Calu3 (cell line): Measurements from ENCODE around the gene ATAD3C. TPM values are rescaled to one million over a fixed set of nuclear protein-coding genes. Genes with fewer than 3 reads are reported as not detected.
"Not testable (repeated sequence)": the region's sequence is repeated elsewhere in the genome, so short reads cannot be mapped to it uniquely, and the experiment has no call there.

Experiments
- BruUV-seq: library from RNA; stranded (reverse); fragments of 400-500 nt; replicated peaks from 2 replicates; lab custom pipeline; 2021; lab: Mats Ljungman, UMichigan
- CTCF ChIA-PET: fragments of 300-600 bp; sonication (Branson Sonifier 250); formaldehyde crosslinking; loops from one replicate; lab custom pipeline; 2022; ENCODE audit warnings: antibody characterized with exemption; lab: Charles Lee
- DNase-seq: peaks from one replicate; pipeline ENCODE4 v3.0.0; 2022
- H3K27ac Mint-ChIP-seq: one replicate; pipeline ENCODE4 v1.8.0; 2022; ENCODE audit warnings: mixed read lengths; ENCODE audit not compliant: unreplicated experiment
- H3K27me3 Mint-ChIP-seq: one replicate; pipeline ENCODE4 v1.8.0; 2022; ENCODE audit warnings: mixed read lengths; ENCODE audit not compliant: unreplicated experiment
- H3K36me3 Mint-ChIP-seq: one replicate; pipeline ENCODE4 v1.8.0; 2022; ENCODE audit warnings: mild to moderate bottlenecking, moderate library complexity, mixed read lengths; ENCODE audit not compliant: insufficient read depth, unreplicated experiment
- H3K4me1 Mint-ChIP-seq: one replicate; pipeline ENCODE4 v1.8.0; 2022; ENCODE audit warnings: mild to moderate bottlenecking, low read depth, mixed read lengths; ENCODE audit not compliant: unreplicated experiment
- H3K4me3 Mint-ChIP-seq: one replicate; pipeline ENCODE4 v1.8.0; 2022; ENCODE audit warnings: mild to moderate bottlenecking, low read depth, moderate library complexity, mixed read lengths; ENCODE audit not compliant: unreplicated experiment
- H3K9me3 Mint-ChIP-seq: one replicate; pipeline ENCODE4 v1.8.0; 2022; ENCODE audit warnings: low read depth, mixed read lengths; ENCODE audit not compliant: unreplicated experiment
- intact Hi-C: fragments of 100-400 bp; cut with micrococcal nuclease; formaldehyde crosslinking; loops from one replicate; pipeline ENCODE4 v1.10.0; 2022; ENCODE audit not compliant: unreplicated experiment
- total RNA-seq: library from RNA; stranded (reverse); gene quantifications from 2 replicates; pipeline ENCODE4 v1.2.3, GENCODE V29; 2022
- TF ChIP-seq, protein P1 (sequence below): fragments of 200-600 bp; IDR thresholded peaks from one replicate; pipeline ENCODE4 v1.8.0; 2022; ENCODE audit warnings: antibody characterized with exemption; ENCODE audit not compliant: unreplicated experiment

The ATAD3C gene
- total RNA-seq, 1 experiment from 2014 or later: 0.45 TPM

DNA sequence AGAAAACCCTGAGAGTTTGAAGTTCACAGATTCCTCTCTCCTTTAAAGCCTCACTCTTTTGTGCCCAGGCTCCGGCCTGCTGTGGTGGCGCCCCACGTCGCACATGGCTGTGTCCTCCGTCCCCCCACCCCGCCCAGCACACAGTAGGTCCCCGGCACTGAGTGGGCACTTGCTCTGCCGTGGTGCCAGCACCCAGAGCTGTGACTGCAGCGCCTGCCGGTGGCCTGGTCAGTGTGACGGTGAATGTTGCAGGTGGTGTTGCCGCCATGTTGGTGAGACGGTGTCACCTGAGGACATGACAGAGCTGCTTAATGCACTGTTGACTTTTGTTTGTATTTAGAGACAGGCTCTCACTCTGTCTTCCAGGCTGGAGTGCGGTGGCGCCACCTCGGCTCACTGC, 3.4 kb downstream of the ATAD3C start:
- H3K27me3 Mint-ChIP-seq: peaks cover 17% of the 10 kb centered on the region
- intact Hi-C loops: no loop called here
- CTCF ChIA-PET: no interaction called here
- H3K4me3 Mint-ChIP-seq: no peak overlapping the region
- H3K36me3 Mint-ChIP-seq: no peaks in the 10 kb centered on the region
- H3K4me1 Mint-ChIP-seq: no peaks in the 10 kb centered on the region
- no peak overlapping the region for H3K27ac Mint-ChIP-seq
- H3K9me3 Mint-ChIP-seq: no peaks in the 10 kb centered on the region
- no peak for DNase-seq
- TF ChIP-seq, protein P1, sequence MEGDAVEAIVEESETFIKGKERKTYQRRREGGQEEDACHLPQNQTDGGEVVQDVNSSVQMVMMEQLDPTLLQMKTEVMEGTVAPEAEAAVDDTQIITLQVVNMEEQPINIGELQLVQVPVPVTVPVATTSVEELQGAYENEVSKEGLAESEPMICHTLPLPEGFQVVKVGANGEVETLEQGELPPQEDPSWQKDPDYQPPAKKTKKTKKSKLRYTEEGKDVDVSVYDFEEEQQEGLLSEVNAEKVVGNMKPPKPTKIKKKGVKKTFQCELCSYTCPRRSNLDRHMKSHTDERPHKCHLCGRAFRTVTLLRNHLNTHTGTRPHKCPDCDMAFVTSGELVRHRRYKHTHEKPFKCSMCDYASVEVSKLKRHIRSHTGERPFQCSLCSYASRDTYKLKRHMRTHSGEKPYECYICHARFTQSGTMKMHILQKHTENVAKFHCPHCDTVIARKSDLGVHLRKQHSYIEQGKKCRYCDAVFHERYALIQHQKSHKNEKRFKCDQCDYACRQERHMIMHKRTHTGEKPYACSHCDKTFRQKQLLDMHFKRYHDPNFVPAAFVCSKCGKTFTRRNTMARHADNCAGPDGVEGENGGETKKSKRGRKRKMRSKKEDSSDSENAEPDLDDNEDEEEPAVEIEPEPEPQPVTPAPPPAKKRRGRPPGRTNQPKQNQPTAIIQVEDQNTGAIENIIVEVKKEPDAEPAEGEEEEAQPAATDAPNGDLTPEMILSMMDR: no peak
- BruUV-seq: no TSS peak

DNA sequence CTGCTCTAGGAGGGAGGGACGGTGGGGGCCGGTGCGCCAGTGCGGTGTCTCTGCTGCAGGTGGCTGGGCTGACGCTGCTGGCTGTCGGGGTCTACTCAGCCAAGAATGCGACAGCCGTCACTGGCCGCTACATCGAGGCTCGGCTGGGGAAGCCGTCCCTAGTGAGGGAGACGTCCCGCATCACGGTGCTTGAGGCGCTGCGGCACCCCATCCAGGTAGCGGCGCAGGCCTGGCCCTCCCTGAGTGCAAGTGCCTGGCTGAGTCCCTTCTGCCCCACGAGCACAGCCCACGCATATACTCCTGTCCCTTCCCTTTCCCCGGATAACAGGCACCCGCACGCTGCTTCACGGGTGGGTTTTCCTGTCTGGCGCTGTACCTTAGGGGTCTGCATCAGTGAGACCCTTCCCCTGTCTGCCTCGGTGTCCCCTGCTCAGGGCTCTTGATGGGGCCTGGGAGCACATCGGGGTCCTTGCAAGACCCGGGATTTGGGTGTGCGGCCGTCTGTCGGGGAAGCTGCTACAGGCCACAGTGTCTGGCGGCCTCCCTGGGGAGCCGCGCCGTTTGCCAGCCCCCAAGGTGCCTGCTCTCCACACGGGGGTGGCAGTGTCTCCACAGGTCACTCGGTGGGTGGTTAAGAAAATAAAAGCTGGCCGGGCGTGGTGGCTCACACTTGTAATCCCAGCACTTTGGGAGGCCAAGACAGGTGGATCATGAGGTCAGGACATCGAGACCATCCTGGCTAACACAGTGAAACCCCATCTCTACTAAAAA, 5.0 kb downstream of the ATAD3C start:
- H3K4me3 Mint-ChIP-seq, DNase-seq, CTCF ChIA-PET, H3K4me1 Mint-ChIP-seq, H3K36me3 Mint-ChIP-seq, BruUV-seq, intact Hi-C loops, H3K27ac Mint-ChIP-seq, H3K9me3 Mint-ChIP-seq, H3K27me3 Mint-ChIP-seq: not testable (repeated sequence)

DNA sequence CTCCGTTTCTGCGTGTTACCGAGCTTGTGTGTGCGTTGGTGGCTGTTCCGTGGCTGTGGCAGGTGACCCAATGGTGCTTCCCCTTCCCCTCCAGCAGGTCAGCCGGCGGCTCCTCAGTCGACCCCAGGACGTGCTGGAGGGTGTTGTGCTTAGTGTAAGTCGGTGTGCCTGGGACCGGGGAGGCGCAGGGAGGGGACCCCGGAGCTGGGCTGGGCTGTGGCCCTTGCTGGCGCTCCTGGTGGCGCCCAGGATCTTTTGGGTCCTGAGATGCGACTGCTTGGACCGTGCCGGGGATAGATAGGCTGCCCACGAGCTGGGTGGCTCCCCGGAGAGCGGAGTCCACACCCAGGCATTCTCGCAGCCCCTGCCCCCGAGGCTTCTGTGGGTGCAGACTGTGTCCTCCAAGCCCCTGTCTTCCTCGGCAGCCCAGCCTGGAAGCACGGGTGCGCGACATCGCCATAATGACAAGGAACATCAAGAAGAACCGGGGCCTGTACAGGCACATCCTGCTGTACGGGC, 5.9 kb downstream of the ATAD3C start:
- CTCF ChIA-PET: no interaction called here
- BruUV-seq: no TSS peak
- no peak overlapping the region for H3K4me3 Mint-ChIP-seq
- intact Hi-C loops: no loop called here
- no peaks in the 10 kb centered on the region for H3K9me3 Mint-ChIP-seq
- H3K27ac Mint-ChIP-seq: no peak overlapping the region
- no peaks in the 10 kb centered on the region for H3K4me1 Mint-ChIP-seq
- H3K36me3 Mint-ChIP-seq: no peaks in the 10 kb centered on the region
- no peaks in the 10 kb centered on the region for H3K27me3 Mint-ChIP-seq
- DNase-seq: no peak
- TF ChIP-seq, protein P1: no peak

DNA sequence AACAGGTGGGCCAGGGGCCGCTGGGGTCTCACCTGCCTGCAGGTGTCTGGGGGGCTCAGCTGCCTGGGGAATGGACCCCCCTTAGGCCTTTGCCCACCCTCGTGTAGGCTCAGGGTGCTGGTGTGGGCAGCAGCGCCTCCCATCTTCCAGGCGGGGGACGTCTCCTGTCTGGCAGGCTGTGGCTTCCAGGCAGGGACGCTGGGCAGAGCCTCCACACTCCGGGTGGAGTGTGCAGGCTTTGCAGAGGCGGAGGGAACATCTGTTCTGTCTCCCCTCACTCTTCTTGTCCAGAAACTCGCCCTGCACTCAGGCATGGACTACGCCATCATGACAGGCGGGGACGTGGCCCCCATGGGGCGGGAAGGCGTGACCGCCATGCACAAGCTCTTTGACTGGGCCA, 6.4 kb downstream of the ATAD3C start:
- H3K27me3 Mint-ChIP-seq, CTCF ChIA-PET, H3K9me3 Mint-ChIP-seq, intact Hi-C loops, H3K4me1 Mint-ChIP-seq, H3K36me3 Mint-ChIP-seq, DNase-seq, H3K4me3 Mint-ChIP-seq, BruUV-seq, H3K27ac Mint-ChIP-seq: not testable (repeated sequence)

DNA sequence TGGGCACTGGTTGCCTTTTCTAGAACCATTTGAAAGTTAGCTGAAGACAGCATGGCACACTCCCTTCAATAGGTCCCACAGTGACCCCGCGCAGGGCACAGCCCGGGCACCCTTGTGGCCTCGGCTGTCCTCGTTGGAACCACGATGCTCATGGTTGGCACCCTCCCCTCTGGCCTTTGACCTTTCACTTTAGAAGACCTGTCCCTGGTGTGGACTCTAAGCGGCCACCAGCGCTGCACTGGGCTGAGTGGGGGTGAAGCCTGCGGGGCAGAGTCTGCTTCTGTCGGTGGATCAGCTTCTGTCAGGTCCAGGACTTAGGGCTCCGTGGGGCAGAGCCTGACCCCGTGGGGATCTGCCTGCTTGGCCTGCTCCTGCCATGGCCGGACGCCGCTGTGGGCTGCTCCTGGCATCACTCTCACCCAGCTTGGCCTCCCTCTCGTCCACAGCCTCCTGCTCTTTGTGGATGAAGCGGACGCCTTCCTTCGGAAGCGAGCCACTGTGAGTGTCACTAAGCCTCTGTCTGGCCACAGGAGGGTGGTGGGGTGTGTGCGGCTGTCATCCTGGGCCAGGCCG, 7.3 kb downstream of the ATAD3C start:
- H3K9me3 Mint-ChIP-seq, H3K27ac Mint-ChIP-seq, BruUV-seq, H3K27me3 Mint-ChIP-seq, intact Hi-C loops, H3K4me1 Mint-ChIP-seq, H3K4me3 Mint-ChIP-seq, H3K36me3 Mint-ChIP-seq, DNase-seq: not testable (repeated sequence)
- CTCF ChIA-PET: interaction anchor here (0.7 kb wide), 1 partner anchor 309 kb away, joined by 3 read pairs; no protein-coding TSS in a partner anchor

DNA sequence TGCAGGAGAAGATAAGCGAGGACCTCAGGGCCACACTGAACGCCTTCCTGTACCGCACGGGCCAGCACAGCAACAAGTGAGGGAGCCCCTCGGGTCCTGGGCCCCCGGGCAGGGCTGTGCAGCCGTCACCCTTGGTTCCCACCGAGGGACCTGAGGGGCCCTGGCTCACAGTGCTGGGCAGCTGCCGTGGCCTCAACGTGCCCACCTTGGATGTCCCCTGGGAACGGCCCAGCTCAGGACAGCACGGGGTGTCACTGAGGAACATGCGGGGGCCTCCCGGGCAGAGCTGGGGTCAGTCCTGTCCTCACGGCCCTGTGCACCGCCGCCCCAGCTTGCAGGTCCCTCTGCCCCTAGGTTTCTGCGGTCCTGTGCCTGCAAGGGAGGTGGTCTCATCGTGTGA, 9.7 kb downstream of the ATAD3C start:
- CTCF ChIA-PET: interaction anchor here (0.7 kb wide), 1 partner anchor 76 kb away, joined by 3 read pairs; no protein-coding TSS in a partner anchor
- BruUV-seq, H3K4me1 Mint-ChIP-seq, intact Hi-C loops, H3K27me3 Mint-ChIP-seq, H3K9me3 Mint-ChIP-seq, H3K4me3 Mint-ChIP-seq, DNase-seq, H3K27ac Mint-ChIP-seq, H3K36me3 Mint-ChIP-seq: not testable (repeated sequence)

DNA sequence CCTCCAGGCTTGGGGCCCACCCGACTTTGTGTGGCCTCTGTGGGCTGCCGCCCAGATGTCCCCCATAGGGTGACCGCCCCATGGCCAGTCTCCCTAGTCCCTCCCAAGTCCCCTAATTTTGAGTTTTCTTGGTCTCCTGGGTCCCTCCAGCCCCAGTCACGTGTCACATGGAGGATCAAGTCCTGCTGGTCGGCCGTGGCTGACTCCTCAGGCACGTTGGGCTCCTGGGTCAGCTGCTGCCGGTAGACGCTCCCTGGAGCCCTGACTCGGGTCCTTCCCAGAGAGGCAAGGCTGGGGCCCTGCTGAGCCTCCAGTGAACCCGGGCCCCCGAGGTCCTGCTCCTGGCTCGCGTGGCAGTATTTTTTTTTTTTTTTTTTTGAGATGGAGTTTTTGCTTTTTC, 10.2 kb downstream of the ATAD3C start:
- intact Hi-C loops, CTCF ChIA-PET, H3K9me3 Mint-ChIP-seq, H3K4me1 Mint-ChIP-seq, DNase-seq, H3K36me3 Mint-ChIP-seq, BruUV-seq, H3K4me3 Mint-ChIP-seq, H3K27me3 Mint-ChIP-seq, H3K27ac Mint-ChIP-seq: not testable (repeated sequence)
